C4-2B (cell line): ENCODE results near the gene ZNF593OS.

Experiments used
- CTCF ChIP-seq: fragments of 450-650 bp; conservative IDR thresholded peaks from 2 replicates; pipeline ENCODE4 v1.5.1; 2017; ENCODE audit warnings: mild to moderate bottlenecking
- ZFX ChIP-seq: fragments of 450-650 bp; IDR thresholded peaks from 2 replicates; pipeline ENCODE4 v1.6.1; 2017

DNA sequence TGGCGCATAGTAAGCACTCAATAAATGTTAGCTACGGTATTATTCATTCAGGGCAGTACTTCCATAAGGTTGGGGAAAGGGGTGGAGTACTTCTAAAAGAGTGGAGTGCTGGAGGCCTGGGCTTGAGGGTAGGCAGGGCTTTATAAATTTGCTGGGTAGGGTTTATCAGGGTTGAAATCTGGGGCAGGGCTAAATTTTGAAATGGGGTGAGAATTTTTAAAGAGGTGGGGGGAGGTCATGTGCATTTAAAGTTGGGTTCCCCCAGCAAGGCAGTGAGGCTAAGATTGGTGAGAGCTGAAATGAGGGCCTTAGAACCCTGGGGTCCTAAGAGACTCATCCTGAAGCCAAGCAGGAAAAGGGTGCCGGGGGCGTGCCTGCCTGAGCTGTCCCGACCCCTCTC is 28.8 kb upstream of the ZNF593OS start:
- TF ChIP-seq CTCF (no peak), ZFX (no peak)
